H9 (cell line): ENCODE results near the gene CDK2AP2. TPM values are rescaled to one million over a fixed set of nuclear protein-coding genes. Genes with fewer than 3 reads are reported as not detected.

Source experiments
- DNase-seq: peaks from one replicate; pipeline ENCODE4 v3.0.0-alpha.2; 2017
- H2AFZ ChIP-seq: one replicate; pipeline ENCODE4 v1.6.1; 2013; ENCODE audit warnings: mild to moderate bottlenecking, low read length, control low read depth, moderate library complexity
- H2AK5ac ChIP-seq: 2 replicates; pipeline ENCODE4 v1.6.1; 2013; ENCODE audit warnings: low read length, control low read depth, mixed read lengths; ENCODE audit not compliant: insufficient read length
- H2BK120ac ChIP-seq: one replicate; pipeline ENCODE4 v1.6.1; 2013; ENCODE audit warnings: low read depth, mild to moderate bottlenecking, low read length, control low read depth, inconsistent platforms; ENCODE audit not compliant: poor library complexity, severe bottlenecking
- H2BK12ac ChIP-seq: 2 replicates; pipeline ENCODE4 v1.6.1; 2013; ENCODE audit warnings: low read length, control low read depth, mixed read lengths, low read depth; ENCODE audit not compliant: insufficient read length
- H2BK15ac ChIP-seq: 2 replicates; pipeline ENCODE4 v1.6.1; 2013; ENCODE audit warnings: low read depth, low read length, control low read depth
- H2BK20ac ChIP-seq: one replicate; pipeline ENCODE4 v1.6.1; 2013; ENCODE audit warnings: low read depth, mild to moderate bottlenecking, low read length, control low read depth, inconsistent platforms; ENCODE audit not compliant: poor library complexity, severe bottlenecking
- H2BK5ac ChIP-seq: 2 replicates; pipeline ENCODE4 v1.6.1; 2013; ENCODE audit warnings: low read length, control low read depth, mixed read lengths; ENCODE audit not compliant: insufficient read length
- H3K14ac ChIP-seq: 2 replicates; pipeline ENCODE4 v1.6.1; 2013; ENCODE audit warnings: low read length, control low read depth; ENCODE audit not compliant: insufficient read depth
- H3K18ac ChIP-seq: 2 replicates; pipeline ENCODE4 v1.6.1; 2013; ENCODE audit warnings: low read depth, mild to moderate bottlenecking, mixed read lengths, low read length, control low read depth; ENCODE audit not compliant: insufficient read length
- H3K23ac ChIP-seq: 2 replicates; pipeline ENCODE4 v1.6.1; 2013; ENCODE audit warnings: low read length, control low read depth, mixed read lengths, low read depth; ENCODE audit not compliant: insufficient read length
- H3K23me2 ChIP-seq: 2 replicates; pipeline ENCODE4 v1.6.1; 2013; ENCODE audit warnings: low read depth, mild to moderate bottlenecking, mixed read lengths, low read length, control low read depth; ENCODE audit not compliant: insufficient read length, poor library complexity, severe bottlenecking
- H3K27ac ChIP-seq: 2 replicates; pipeline ENCODE4 v1.5.1; 2013; ENCODE audit warnings: low read length, control low read depth, mixed read lengths, low read depth; ENCODE audit not compliant: insufficient read length
- H3K27me3 ChIP-seq: 2 replicates; pipeline ENCODE4 v1.6.1; 2013; ENCODE audit warnings: low read length, control low read depth, inconsistent platforms; ENCODE audit not compliant: insufficient read depth
- H3K4ac ChIP-seq: 2 replicates; pipeline ENCODE4 v1.6.1; 2013; ENCODE audit warnings: low read depth, mild to moderate bottlenecking, control low read depth, inconsistent platforms, low read length, moderate library complexity
- H3K4me1 ChIP-seq: 2 replicates; pipeline ENCODE4 v1.6.1; 2013; ENCODE audit warnings: low read length, control low read depth, inconsistent platforms; ENCODE audit not compliant: insufficient read depth
- H3K4me2 ChIP-seq: 2 replicates; pipeline ENCODE4 v1.6.1; 2013; ENCODE audit warnings: low read length, control low read depth, mixed read lengths; ENCODE audit not compliant: insufficient read length, insufficient read depth
- H3K56ac ChIP-seq: 2 replicates; pipeline ENCODE4 v1.6.1; 2013; ENCODE audit warnings: low read depth, mild to moderate bottlenecking, mixed read lengths, low read length, control low read depth; ENCODE audit not compliant: insufficient read length
- H3K79me1 ChIP-seq: 2 replicates; pipeline ENCODE4 v1.6.1; 2013; ENCODE audit warnings: low read depth, mild to moderate bottlenecking, moderate library complexity, low read length, control low read depth, inconsistent platforms; ENCODE audit not compliant: insufficient read depth, poor library complexity, severe bottlenecking
- H3K79me2 ChIP-seq: 2 replicates; pipeline ENCODE4 v1.6.1; 2013; ENCODE audit warnings: low read length, control low read depth, inconsistent platforms; ENCODE audit not compliant: insufficient read depth
- H3K9ac ChIP-seq: 2 replicates; pipeline ENCODE4 v1.6.1; 2013; ENCODE audit warnings: low read length, control low read depth, mixed read lengths; ENCODE audit not compliant: insufficient read length; ENCODE audit errors: extremely low read depth
- H3K9me3 ChIP-seq: one replicate; pipeline ENCODE4 v1.6.1; 2013; ENCODE audit warnings: low read depth, low read length, inconsistent platforms; ENCODE audit not compliant: control insufficient read depth
- H3T11ph ChIP-seq: one replicate; pipeline ENCODE4 v1.6.1; 2013; ENCODE audit warnings: mild to moderate bottlenecking, low read length, control low read depth, inconsistent platforms
- H4K20me1 ChIP-seq: one replicate; pipeline ENCODE4 v1.6.1; 2013; ENCODE audit not compliant: control insufficient read depth, insufficient read length, insufficient read depth
- H4K5ac ChIP-seq: 2 replicates; pipeline ENCODE4 v1.6.1; 2013; ENCODE audit warnings: low read depth, mild to moderate bottlenecking, mixed read lengths, low read length, control low read depth; ENCODE audit not compliant: insufficient read length
- H4K8ac ChIP-seq: replicated peaks from 2 replicates; pipeline ENCODE4 v1.6.1; 2013; ENCODE audit warnings: low read length, control low read depth, mixed read lengths, low read depth; ENCODE audit not compliant: insufficient read length
- H4K91ac ChIP-seq: 2 replicates; pipeline ENCODE4 v1.6.1; 2013; ENCODE audit warnings: low read depth, mild to moderate bottlenecking, moderate library complexity, mixed read lengths, low read length, control low read depth; ENCODE audit not compliant: insufficient read length
- H3K27ac Mint-ChIP-seq, 3 experiments: 2 replicates in 2 of 3; 3 replicates in 1 of 3; pipeline ENCODE4 v1.8.0; 2020 to 2021; ENCODE audit warnings: mixed read lengths in 3 of 3, mild to moderate bottlenecking in 1 of 3, moderate library complexity in 1 of 3
- H3K27me3 Mint-ChIP-seq: 2 replicates; pipeline ENCODE4 v1.8.0; 2021; ENCODE audit warnings: low read depth, mild to moderate bottlenecking, moderate library complexity, mixed read lengths
- H3K36me3 Mint-ChIP-seq, 3 experiments: 2 replicates in 2 of 3; 3 replicates in 1 of 3; pipeline ENCODE4 v1.8.0; 2020 to 2021; ENCODE audit warnings: low read depth in 3 of 3, mixed read lengths in 3 of 3; ENCODE audit not compliant: insufficient read depth in 1 of 3
- H3K4me1 Mint-ChIP-seq, 2 experiments: 2 replicates each; pipeline ENCODE4 v1.8.0; 2020; ENCODE audit warnings: mixed read lengths in 2 of 2
- H3K4me3 Mint-ChIP-seq, 2 experiments: 2 replicates in 1 of 2; 3 replicates in 1 of 2; pipeline ENCODE4 v1.8.0; 2020 to 2021; ENCODE audit warnings: mild to moderate bottlenecking in 2 of 2, mixed read lengths in 2 of 2, moderate library complexity in 1 of 2
- H3K9me3 Mint-ChIP-seq, 2 experiments: 2 replicates in 1 of 2; 3 replicates in 1 of 2; pipeline ENCODE4 v1.8.0; 2020; ENCODE audit warnings: mild to moderate bottlenecking in 2 of 2, mixed read lengths in 2 of 2, moderate library complexity in 1 of 2
- CTCF ChIP-seq: fragments of 200-600 bp; sonication (generic); conservative IDR thresholded peaks from 3 replicates; pipeline ENCODE4 v1.8.0; 2021; ENCODE audit warnings: antibody characterized with exemption, mild to moderate bottlenecking
- WGBS: extraction: QIAGEN DNeasy Blood & Tissue Kit; methylation state at CpG from one replicate; pipeline ENCODE4 v1.1.7; 2013; ENCODE audit warnings: missing lambda C conversion rate, low lambda C conversion rate, mixed read lengths; ENCODE audit not compliant: insufficient read length; ENCODE audit errors: extremely low coverage; 5-methylcytosine and 5-hydroxymethylcytosine counted together
- total RNA-seq: library from RNA; stranded (reverse); gene quantifications from 2 replicates; pipeline ENCODE4 v1.2.1, GENCODE V29; 2021

CDK2AP2 gene
- total RNA-seq, 1 experiment from 2014 or later: 36.1 TPM

DNA sequence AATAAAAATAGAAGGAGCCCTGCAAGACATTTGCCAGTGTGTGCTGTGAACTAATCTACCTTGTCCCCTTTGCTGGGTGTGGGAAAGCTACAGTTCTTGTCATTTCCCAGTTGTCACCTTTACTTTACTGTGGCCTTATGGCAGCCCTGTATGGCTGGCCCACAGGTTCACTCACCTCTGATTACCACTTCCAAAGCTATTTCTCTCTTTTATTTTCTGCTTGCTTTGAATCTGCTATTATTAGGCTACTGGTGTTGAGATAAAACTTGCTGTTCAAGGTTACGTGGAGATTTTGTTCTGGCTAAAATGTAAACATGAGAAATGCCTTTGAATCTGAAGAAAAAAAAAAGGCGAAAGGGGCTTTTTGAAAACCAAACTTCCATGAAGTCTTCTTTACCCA, 24.9 kb upstream of the CDK2AP2 start:
- Histone ChIP-seq H3T11ph (no peak overlapping the region), H3K79me1 (no peaks in the 10 kb centered on the region), H3K27me3 (no peaks in the 10 kb centered on the region), H4K20me1 (no peaks in the 10 kb centered on the region), H2BK120ac (no peak overlapping the region), H3K79me2 (no peaks in the 10 kb centered on the region), H3K9ac (no peak overlapping the region), H3K23me2 (no peaks in the 10 kb centered on the region), H3K27ac (no peak overlapping the region), H3K4ac (no peak overlapping the region), H2BK15ac (no peak overlapping the region), H3K4me2 (no peak overlapping the region), H2BK20ac (no peak overlapping the region), H3K9me3 (peaks cover 13% of the 10 kb centered on the region), H3K56ac (no peak overlapping the region), H4K8ac (no peak overlapping the region), H3K18ac (no peak overlapping the region), H3K14ac (no peak overlapping the region), H2AFZ (no peak overlapping the region), H3K4me1 (no peaks in the 10 kb centered on the region), H4K91ac (no peak overlapping the region), H2BK5ac (no peak overlapping the region), H2BK12ac (no peak overlapping the region), H4K5ac (no peak overlapping the region), H2AK5ac (no peak overlapping the region), H3K23ac (no peak overlapping the region)
- Mint-ChIP-seq H3K4me1 (0 out of 4 replicates have a peak, but pooled peaks cover 0 to 8% of the 10 kb centered on the region in 2 experiments), H3K36me3 (peaks cover 4 to 8% (median 4%) of the 10 kb centered on the region in 3 experiments; a peak in 5 of 7 replicates), H3K9me3 (peaks cover 40 to 43% of the 10 kb centered on the region in 2 experiments), H3K27me3 (peaks cover 18% of the 10 kb centered on the region), H3K27ac (no peak overlapping the region), H3K4me3 (no peak overlapping the region)
- WGBS: no CpG with 5 or more reads among the region's 2 CpGs
- TF ChIP-seq CTCF: no peak
- no peak for DNase-seq
